Activated CD4-positive, alpha-beta T cell treated with anti-CD3 and anti-CD28 coated beads for 1 hour (primary cell): ENCODE results near the gene COMT.

Experiments used
- DNase-seq: peaks from one replicate; pipeline ENCODE4 v3.0.0-alpha.2; 2020

Gene COMT

GRCh38 chr22:19997561-19998231, 56.1 kb downstream of the COMT start:
- DNase-seq: no peak

GRCh38 chr22:19998232-19998951, 56.8 kb downstream of the COMT start:
- DNase-seq: no peak

- DNase-seq: no peak
Observed at GRCh38 chr22:19998991-19999820, 57.6 kb downstream of the COMT start.

- DNase-seq: no peak
Observed at GRCh38 chr22:20000246-20001081, 58.9 kb downstream of the COMT start.

GRCh38 chr22:20001082-20001638, 59.6 kb downstream of the COMT start:
- no peak for DNase-seq

- DNase-seq: no peak
Observed at GRCh38 chr22:20002128-20002527, 60.6 kb downstream of the COMT start.

- no peak for DNase-seq
Observed at GRCh38 chr22:20002636-20003035, 61.1 kb downstream of the COMT start.

- no peak for DNase-seq
Observed at GRCh38 chr22:20003304-20003703, 61.7 kb downstream of the COMT start.

- DNase-seq: no peak
Observed at GRCh38 chr22:20004464-20004863, 62.9 kb downstream of the COMT start.

- no peak for DNase-seq
Observed at GRCh38 chr22:20008221-20008995, 66.8 kb downstream of the COMT start.

- no peak for DNase-seq
Observed at GRCh38 chr22:20009018-20009491, 67.5 kb downstream of the COMT start.

- no peak for DNase-seq
Observed at GRCh38 chr22:20009582-20010306, 68.2 kb downstream of the COMT start.

- DNase-seq: no peak
Observed at GRCh38 chr22:20010307-20011122, 68.9 kb downstream of the COMT start.

- no peak for DNase-seq
Observed at GRCh38 chr22:20011123-20011992, 69.8 kb downstream of the COMT start.

- no peak for DNase-seq
Observed at GRCh38 chr22:20011993-20012740, 70.6 kb downstream of the COMT start.

GRCh38 chr22:20012741-20013331, 71.3 kb downstream of the COMT start:
- no peak for DNase-seq

GRCh38 chr22:20013382-20013871, 71.9 kb downstream of the COMT start:
- no peak for DNase-seq
